NB4 (cell line): ENCODE data around the gene VIL1.

Experiments
- CTCF ChIP-seq: IDR thresholded peaks from one replicate; pipeline ENCODE4 v1.5.1; 2012; ENCODE audit warnings: low read depth, low read length
- MAX ChIP-seq: IDR thresholded peaks from 2 replicates; pipeline ENCODE4 v1.6.1; 2011; ENCODE audit warnings: low read depth, low read length
- MYC ChIP-seq: IDR thresholded peaks from 2 replicates; pipeline ENCODE4 v1.6.1; 2011; ENCODE audit warnings: low read depth, low read length
- POLR2A ChIP-seq: IDR thresholded peaks from 2 replicates; pipeline ENCODE4 v1.6.1; 2011; ENCODE audit warnings: mild to moderate bottlenecking; ENCODE audit not compliant: insufficient read length; ENCODE audit errors: extremely low read depth

GRCh38 chr2:218419630-218420216 is 800 bp downstream of the VIL1 start:
- TF ChIP-seq CTCF (no peak), MAX (no peak), MYC (no peak), POLR2A (no peak)
